ENCODE data around the gene OSBPL5. TPM values are rescaled to one million over a fixed set of nuclear protein-coding genes. Genes with fewer than 3 reads are reported as not detected.

OSBPL5 gene
- total and polyA plus RNA-seq, 2 donors from 2014 or later: 8.5 to 63.0 TPM

DNA sequence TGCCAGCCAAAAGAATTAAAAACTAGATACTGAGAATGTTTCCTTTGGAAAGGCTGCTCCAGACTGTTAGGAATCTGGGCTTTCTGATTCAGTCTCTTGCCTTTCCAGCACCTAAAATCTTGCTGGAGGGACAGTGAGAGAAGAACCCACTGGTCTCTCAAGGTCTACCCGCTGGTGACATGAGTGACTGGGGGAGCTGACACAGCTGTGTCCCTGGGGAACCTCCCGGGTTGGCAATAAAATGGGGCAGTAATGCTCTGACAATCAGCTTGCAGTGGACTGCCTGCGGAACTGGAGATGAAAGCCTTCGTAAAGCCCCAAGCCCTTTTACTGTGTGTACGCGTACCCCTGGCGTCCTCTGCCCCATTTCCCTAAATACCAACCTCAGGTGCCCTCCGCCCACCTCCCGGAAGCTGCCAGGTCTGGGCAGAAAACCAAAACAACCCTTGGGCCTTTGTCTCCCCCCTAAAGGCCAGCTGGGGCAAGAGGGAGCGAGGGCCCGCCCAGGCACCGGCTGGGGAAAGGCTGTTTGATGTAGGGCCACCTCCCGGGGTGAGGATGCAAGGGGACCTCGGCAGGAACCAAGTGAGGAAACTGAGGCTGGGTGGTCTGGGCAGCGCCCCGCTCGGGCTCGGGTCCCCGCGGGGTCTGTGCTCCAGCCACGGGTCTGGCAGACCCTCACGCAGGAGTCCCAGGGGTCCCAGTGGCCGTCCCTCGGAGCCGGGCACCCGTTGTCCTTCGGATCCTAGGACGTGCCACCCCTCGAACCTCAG is 108.6 kb downstream of the OSBPL5 start:
- Histone ChIP-seq H3K36me3 (ENCODE audit: control insufficient read depth in 2 of 3, insufficient read depth in 3 of 3, low read length in 3 of 3) (no peaks in the 10 kb centered on the region), H3K9ac (ENCODE audit: low read length in 3 of 3) (peak overlapping the region; percentile 18 to 44 (median 24)), H3K27me3 (ENCODE audit: control insufficient read depth, insufficient read depth, low read length) (no peaks in the 10 kb centered on the region), H3K4me3 (ENCODE audit: low read length in 3 of 3) (peak overlapping the region; percentile 70 to 90 (median 75)), H3K9me3 (ENCODE audit: control insufficient read depth in 2 of 3, insufficient read depth in 1 of 3, low read length in 3 of 3) (no peaks in the 10 kb centered on the region), H3K4me1 (ENCODE audit: control insufficient read depth in 2 of 3, insufficient read depth in 2 of 3, low read depth in 1 of 3, low read length in 3 of 3) (peaks cover 0 to 6% (median 5%) of the 10 kb centered on the region in 3 donors), H3K27ac (ENCODE audit: low read depth in 2 of 2, low read length in 2 of 2) (peak overlapping the region in 1 of 2 donors; percentile 54)
- TF ChIP-seq, protein P1, sequence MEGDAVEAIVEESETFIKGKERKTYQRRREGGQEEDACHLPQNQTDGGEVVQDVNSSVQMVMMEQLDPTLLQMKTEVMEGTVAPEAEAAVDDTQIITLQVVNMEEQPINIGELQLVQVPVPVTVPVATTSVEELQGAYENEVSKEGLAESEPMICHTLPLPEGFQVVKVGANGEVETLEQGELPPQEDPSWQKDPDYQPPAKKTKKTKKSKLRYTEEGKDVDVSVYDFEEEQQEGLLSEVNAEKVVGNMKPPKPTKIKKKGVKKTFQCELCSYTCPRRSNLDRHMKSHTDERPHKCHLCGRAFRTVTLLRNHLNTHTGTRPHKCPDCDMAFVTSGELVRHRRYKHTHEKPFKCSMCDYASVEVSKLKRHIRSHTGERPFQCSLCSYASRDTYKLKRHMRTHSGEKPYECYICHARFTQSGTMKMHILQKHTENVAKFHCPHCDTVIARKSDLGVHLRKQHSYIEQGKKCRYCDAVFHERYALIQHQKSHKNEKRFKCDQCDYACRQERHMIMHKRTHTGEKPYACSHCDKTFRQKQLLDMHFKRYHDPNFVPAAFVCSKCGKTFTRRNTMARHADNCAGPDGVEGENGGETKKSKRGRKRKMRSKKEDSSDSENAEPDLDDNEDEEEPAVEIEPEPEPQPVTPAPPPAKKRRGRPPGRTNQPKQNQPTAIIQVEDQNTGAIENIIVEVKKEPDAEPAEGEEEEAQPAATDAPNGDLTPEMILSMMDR (IDR thresholded peaks at IDR 0.05; ENCODE audit: borderline replicate concordance, extremely low read depth, insufficient read depth): no peak
- DNase-seq (peak in 1 of 5 donors; percentile 76), FAIRE-seq (no peak)
- intact Hi-C loops (cut with DNase I): no loop called here

DNA sequence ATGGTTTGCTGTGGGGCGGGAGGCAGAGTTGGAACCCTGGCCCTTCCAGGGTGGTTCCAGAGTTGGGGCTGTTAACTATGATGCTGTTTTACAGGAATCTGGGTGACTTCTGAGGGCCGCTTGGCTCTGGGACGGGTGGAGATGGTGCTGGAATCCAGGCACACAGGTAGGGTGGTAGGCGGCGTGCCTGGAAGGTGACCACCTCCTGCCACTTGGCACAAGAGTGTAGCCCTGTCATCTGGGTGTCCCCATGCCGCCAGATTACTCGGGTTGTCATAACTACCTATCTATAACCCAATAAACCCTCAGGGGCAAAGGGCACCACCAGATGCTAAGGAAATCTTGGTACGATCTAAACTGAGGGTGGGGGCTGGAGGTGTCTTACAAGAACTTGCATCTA is 109.2 kb downstream of the OSBPL5 start:
- FAIRE-seq (no peak), DNase-seq (peak in 1 of 5 donors; percentile 61)
- no peaks in the 10 kb centered on the region for H3K36me3 ChIP-seq (ENCODE audit: control insufficient read depth in 2 of 3, insufficient read depth in 3 of 3, low read length in 3 of 3)
- peak overlapping the region in 2 of 3 donors; percentile 70 to 90 for H3K4me3 ChIP-seq (ENCODE audit: low read length in 3 of 3)
- no peak overlapping the region for H3K9ac ChIP-seq (ENCODE audit: low read length in 3 of 3)
- no peak overlapping the region for H3K27ac ChIP-seq (ENCODE audit: low read depth in 2 of 2, low read length in 2 of 2)
- TF ChIP-seq, protein P1 (IDR thresholded peaks at IDR 0.05; ENCODE audit: borderline replicate concordance, extremely low read depth, insufficient read depth): no peak
- H3K9me3 ChIP-seq (ENCODE audit: control insufficient read depth in 2 of 3, insufficient read depth in 1 of 3, low read length in 3 of 3): no peaks in the 10 kb centered on the region
- H3K4me1 ChIP-seq (ENCODE audit: control insufficient read depth in 2 of 3, insufficient read depth in 2 of 3, low read depth in 1 of 3, low read length in 3 of 3): peaks cover 0 to 6% (median 5%) of the 10 kb centered on the region in 3 donors
- no peaks in the 10 kb centered on the region for H3K27me3 ChIP-seq (ENCODE audit: control insufficient read depth, insufficient read depth, low read length)
- intact Hi-C loops (cut with DNase I): no loop called here

DNA sequence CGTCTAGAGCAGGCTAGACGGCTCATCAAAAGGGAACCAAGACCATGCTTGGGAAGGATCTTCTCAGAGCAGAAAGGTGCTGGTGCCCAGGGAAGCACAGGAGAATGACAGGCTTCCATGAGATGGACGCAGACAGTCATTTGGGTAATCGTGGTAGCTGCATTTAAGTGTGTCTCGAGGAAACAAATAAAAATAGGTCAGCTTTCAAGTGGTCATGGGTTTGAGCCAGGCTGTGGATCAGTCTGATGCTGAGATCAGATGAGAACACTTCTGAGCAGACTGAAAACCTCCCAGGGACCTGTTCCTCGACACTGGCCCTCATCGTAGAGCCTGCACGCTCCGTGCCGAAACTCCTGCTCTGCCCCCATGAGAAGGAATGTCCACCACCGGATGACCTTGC is 112.5 kb downstream of the OSBPL5 start:
- TF ChIP-seq, protein P1 (IDR thresholded peaks at IDR 0.05; ENCODE audit: borderline replicate concordance, extremely low read depth, insufficient read depth): no peak

More for the DNA sequence above, 112.5 kb downstream of the OSBPL5 start:
- H3K27me3 ChIP-seq (ENCODE audit: control insufficient read depth, insufficient read depth, low read length): no peaks in the 10 kb centered on the region
- H3K4me3 ChIP-seq (ENCODE audit: low read length in 3 of 3): no peak overlapping the region
- no peaks in the 10 kb centered on the region for H3K9me3 ChIP-seq (ENCODE audit: control insufficient read depth in 2 of 3, insufficient read depth in 1 of 3, low read length in 3 of 3)
- intact Hi-C loops (cut with DNase I): no loop called here
- H3K9ac ChIP-seq (ENCODE audit: low read length in 3 of 3): no peak overlapping the region
- FAIRE-seq (no peak), DNase-seq (peak in 1 of 5 donors; percentile 45)
- no peak overlapping the region for H3K27ac ChIP-seq (ENCODE audit: low read depth in 2 of 2, low read length in 2 of 2)
- H3K4me1 ChIP-seq (ENCODE audit: control insufficient read depth in 2 of 3, insufficient read depth in 2 of 3, low read depth in 1 of 3, low read length in 3 of 3): peaks cover 0 to 13% (median under 1%) of the 10 kb centered on the region in 3 donors
- no peaks in the 10 kb centered on the region for H3K36me3 ChIP-seq (ENCODE audit: control insufficient read depth in 2 of 3, insufficient read depth in 3 of 3, low read length in 3 of 3)
